ENCODE data around the gene HPSE2. TPM values are rescaled to one million over a fixed set of nuclear protein-coding genes. Genes with fewer than 3 reads are reported as not detected.

The HPSE2 gene
- total RNA-seq, 1 experiment from 2014 or later, result 0.20 TPM

DNA sequence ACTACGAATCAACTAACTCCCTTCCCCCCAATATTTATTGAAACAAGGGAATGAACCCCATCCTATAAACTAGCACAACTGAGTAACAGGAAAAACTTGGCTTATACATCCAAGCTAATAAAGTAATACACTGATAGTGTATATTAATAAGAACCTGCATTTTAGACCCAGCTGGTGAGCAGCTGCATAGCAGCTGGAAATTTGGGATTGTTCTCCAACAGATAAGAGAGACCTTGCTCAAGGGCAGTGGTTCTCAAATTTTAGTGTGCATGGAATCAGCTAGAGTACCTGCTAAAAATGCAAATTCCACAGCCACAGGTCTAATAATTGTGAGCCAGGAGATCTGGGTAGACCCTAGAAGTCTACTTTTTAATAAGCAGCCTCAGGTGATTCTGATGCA, 404.3 kb downstream of the HPSE2 start:
- Histone ChIP-seq H4K91ac (ENCODE audit: insufficient read length, low read depth, low read length) (no peak overlapping the region), H4K8ac (replicated peaks; ENCODE audit: insufficient read length, low read depth, low read length) (no peak overlapping the region), H4K5ac (ENCODE audit: insufficient read length, low read depth, low read length) (no peak overlapping the region), H2AK5ac (ENCODE audit: insufficient read length, low read length) (no peak overlapping the region), H2BK20ac (ENCODE audit: low read depth, low read length, poor library complexity, severe bottlenecking) (no peak overlapping the region), H2BK12ac (ENCODE audit: insufficient read length, low read depth, low read length) (no peak overlapping the region), H3K79me2 (ENCODE audit: insufficient read depth, low read length) (no peaks in the 10 kb centered on the region), H3K9ac (ENCODE audit: extremely low read depth, insufficient read length, low read length) (no peak overlapping the region), H3K56ac (ENCODE audit: insufficient read length, low read depth, low read length) (no peak overlapping the region), H3T11ph (ENCODE audit: low read length) (no peak overlapping the region), H3K4me1 (ENCODE audit: insufficient read depth, low read length) (no peaks in the 10 kb centered on the region), H4K20me1 (ENCODE audit: control insufficient read depth, insufficient read depth, insufficient read length) (no peaks in the 10 kb centered on the region), H3K4me2 (ENCODE audit: insufficient read depth, insufficient read length, low read length) (no peak overlapping the region), H3K18ac (ENCODE audit: insufficient read length, low read depth, low read length) (no peak overlapping the region), H3K27ac (ENCODE audit: insufficient read length, low read depth, low read length) (no peak overlapping the region), H3K27me3 (ENCODE audit: insufficient read depth, low read length) (no peaks in the 10 kb centered on the region), H3K4ac (ENCODE audit: low read depth, low read length) (no peak overlapping the region), H2AFZ (ENCODE audit: low read length) (no peak overlapping the region), H3K9me3 (ENCODE audit: control insufficient read depth, low read depth, low read length) (no peaks in the 10 kb centered on the region), H3K14ac (ENCODE audit: insufficient read depth, low read length) (no peak overlapping the region), H3K23me2 (ENCODE audit: insufficient read length, low read depth, low read length, poor library complexity, severe bottlenecking) (no peaks in the 10 kb centered on the region), H3K23ac (ENCODE audit: insufficient read length, low read depth, low read length) (no peak overlapping the region), H3K79me1 (ENCODE audit: insufficient read depth, low read depth, low read length, poor library complexity, severe bottlenecking) (no peaks in the 10 kb centered on the region), H2BK5ac (ENCODE audit: insufficient read length, low read length) (no peak overlapping the region), H2BK120ac (ENCODE audit: low read depth, low read length, poor library complexity, severe bottlenecking) (no peak overlapping the region), H2BK15ac (ENCODE audit: low read depth, low read length) (no peak overlapping the region)
- no peak overlapping the region for H3K27ac Mint-ChIP-seq
- no peak for DNase-seq
- peaks cover 13 to 16% of the 10 kb centered on the region in 2 experiments for H3K4me1 Mint-ChIP-seq
- no peak for TF ChIP-seq CTCF (conservative IDR thresholded peaks at IDR 0.05)
- H3K9me3 Mint-ChIP-seq, result no peaks in the 10 kb centered on the region
- H3K36me3 Mint-ChIP-seq (ENCODE audit: insufficient read depth in 1 of 3, low read depth in 3 of 3), result no peaks in the 10 kb centered on the region
- no peak overlapping the region for H3K4me3 Mint-ChIP-seq
- H3K27me3 Mint-ChIP-seq (ENCODE audit: low read depth), result no peaks in the 10 kb centered on the region; the same call in 1 of the 2 replicates
- no CpG with 5 or more reads among the region's 1 CpG for WGBS (ENCODE audit: extremely low coverage, insufficient read length, low lambda C conversion rate)
